SU-DHL-6 (cell line): ENCODE data around the gene PRKCA.
A peak's percentile ranks its signal among the peaks of the same experiment; 100 is the strongest.

ENCODE experiments used
- EZH2phosphoT487 ChIP-seq: fragments of 200-600 bp; sonication (generic), shearing (Covaris generic); conservative IDR thresholded peaks from 2 replicates; pipeline ENCODE4 v1.6.1; 2018; ENCODE audit warnings: mild to moderate bottlenecking, antibody characterized with exemption, low read length, moderate library complexity, mixed read lengths
- TF ChIP-seq, protein P1 (sequence below): fragments of 200-600 bp; sonication (generic); IDR thresholded peaks from one replicate; pipeline ENCODE4 v1.5.1; 2017; ENCODE audit warnings: antibody characterized with exemption, mild to moderate bottlenecking, low read length, moderate library complexity; ENCODE audit not compliant: insufficient read depth, poor library complexity, severe bottlenecking

DNA sequence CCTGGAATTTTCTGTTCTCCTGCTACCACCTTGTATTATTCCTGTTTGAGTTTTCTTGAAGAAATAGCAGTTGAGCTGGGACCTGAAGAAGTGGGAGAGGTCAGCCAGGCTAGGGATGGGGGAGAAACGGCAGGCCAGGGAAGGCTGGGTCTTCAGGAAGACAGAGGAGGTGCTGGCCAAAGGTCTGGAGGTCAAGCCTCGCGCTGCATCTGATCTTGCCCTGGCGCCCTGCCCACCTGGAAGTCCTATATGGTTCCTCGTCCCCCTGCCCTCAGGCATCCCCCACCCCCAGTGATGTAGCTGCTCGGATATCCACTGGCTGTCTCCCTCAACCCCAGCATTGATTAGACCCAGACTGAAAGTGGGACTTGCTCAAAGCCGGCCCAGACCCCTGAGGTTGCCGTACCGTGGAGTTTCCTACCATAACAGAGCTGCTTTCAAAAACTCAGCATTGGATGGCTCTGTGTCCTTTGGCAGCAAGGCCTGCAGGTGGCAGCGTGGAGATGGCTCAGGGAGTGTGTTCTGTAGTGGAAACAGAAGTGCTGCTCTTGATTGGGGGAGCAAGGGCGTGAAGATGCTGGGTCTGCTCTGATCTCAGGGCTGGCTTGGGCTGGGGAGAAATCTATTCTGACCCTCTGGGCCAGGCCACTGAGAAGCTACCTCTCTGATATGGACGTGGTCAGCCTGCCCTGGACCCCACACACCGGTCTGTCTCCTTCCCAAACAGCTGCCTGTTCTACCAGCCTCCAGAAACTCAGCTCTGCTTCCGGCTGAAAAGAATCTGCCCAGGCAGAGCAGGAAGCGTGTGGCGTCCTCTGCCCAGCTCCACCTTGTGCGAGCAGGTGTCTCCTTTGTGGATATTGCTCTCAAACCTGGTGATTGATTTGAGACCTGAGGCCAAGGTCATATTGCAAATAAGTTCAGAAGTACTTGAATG is 425.5 kb downstream of the PRKCA start:
- TF ChIP-seq, protein P1, sequence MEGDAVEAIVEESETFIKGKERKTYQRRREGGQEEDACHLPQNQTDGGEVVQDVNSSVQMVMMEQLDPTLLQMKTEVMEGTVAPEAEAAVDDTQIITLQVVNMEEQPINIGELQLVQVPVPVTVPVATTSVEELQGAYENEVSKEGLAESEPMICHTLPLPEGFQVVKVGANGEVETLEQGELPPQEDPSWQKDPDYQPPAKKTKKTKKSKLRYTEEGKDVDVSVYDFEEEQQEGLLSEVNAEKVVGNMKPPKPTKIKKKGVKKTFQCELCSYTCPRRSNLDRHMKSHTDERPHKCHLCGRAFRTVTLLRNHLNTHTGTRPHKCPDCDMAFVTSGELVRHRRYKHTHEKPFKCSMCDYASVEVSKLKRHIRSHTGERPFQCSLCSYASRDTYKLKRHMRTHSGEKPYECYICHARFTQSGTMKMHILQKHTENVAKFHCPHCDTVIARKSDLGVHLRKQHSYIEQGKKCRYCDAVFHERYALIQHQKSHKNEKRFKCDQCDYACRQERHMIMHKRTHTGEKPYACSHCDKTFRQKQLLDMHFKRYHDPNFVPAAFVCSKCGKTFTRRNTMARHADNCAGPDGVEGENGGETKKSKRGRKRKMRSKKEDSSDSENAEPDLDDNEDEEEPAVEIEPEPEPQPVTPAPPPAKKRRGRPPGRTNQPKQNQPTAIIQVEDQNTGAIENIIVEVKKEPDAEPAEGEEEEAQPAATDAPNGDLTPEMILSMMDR: peak; percentile 55
- TF ChIP-seq EZH2phosphoT487: no peak
